ENCODE results near the gene PFKFB2.

PFKFB2 gene

DNA sequence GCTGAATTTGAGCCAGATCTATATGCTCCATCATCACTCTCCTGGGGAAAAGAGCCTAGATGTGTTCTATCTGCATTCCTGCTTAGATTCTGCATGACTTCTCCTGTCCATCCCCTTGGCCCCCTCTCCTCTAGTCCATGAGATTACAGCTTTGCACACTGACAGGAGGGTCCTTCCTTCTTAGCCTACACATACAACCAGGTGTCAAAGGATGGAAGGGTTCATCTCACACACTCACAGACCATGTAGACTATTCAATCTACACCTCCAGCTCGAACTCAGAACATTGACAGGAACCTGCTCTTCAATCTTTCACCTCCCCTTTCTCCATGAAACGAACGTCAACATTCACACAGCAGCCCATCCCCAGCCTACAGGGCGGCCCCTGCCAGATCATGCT lies 34.4 kb upstream of the PFKFB2 start:
- FAIRE-seq (no peak), DNase-seq (ENCODE audit: insufficient read length, low spot score) (no peak)
- no peak for TF ChIP-seq POLR2A (IDR thresholded peaks at IDR 0.05; ENCODE audit: low read depth, low read length)

DNA sequence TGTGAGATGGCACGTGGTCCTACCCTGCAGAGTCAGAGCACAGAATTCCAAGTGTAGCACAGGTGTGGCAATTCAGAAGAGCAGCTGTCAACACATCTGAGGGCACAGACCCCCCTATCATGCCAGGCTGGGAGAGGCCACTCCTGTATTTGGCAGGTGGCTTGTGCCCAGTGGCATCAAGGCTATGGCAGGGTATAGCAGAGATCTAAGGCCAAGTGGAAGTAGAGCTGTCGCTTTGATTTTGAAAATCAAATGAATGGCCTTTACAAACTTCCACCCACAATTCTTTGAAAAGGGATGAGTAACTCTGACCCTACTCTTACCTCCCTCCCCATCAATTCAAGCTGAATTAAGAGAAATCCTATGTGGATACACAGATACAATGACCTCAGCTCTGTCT lies 33.9 kb upstream of the PFKFB2 start:
- FAIRE-seq, result no peak
- DNase-seq (ENCODE audit: insufficient read length, low spot score), result no peak
- TF ChIP-seq POLR2A (IDR thresholded peaks at IDR 0.05; ENCODE audit: low read depth, low read length), result no peak

DNA sequence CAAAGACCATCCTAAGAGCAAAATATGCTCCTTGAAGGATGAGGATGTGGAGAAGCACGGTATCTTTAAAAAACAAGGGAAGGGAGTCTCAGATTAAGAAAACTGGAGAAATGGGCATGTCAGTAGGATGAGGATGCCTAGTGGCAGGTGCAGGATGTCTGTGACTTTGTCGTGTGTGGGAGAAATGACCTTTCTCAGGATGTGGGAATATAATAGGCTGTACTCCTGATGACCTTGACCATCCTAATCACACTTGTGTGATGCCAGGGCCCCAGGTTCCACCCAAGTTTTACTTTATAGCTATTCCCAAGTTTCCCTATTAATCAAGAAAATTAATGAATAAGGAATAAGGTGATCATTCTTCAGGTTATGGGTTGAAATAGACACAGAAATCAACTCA lies 33.4 kb upstream of the PFKFB2 start:
- no peak for TF ChIP-seq POLR2A (IDR thresholded peaks at IDR 0.05; ENCODE audit: low read depth, low read length)
- FAIRE-seq, result no peak
- no peak for DNase-seq (ENCODE audit: insufficient read length, low spot score)

DNA sequence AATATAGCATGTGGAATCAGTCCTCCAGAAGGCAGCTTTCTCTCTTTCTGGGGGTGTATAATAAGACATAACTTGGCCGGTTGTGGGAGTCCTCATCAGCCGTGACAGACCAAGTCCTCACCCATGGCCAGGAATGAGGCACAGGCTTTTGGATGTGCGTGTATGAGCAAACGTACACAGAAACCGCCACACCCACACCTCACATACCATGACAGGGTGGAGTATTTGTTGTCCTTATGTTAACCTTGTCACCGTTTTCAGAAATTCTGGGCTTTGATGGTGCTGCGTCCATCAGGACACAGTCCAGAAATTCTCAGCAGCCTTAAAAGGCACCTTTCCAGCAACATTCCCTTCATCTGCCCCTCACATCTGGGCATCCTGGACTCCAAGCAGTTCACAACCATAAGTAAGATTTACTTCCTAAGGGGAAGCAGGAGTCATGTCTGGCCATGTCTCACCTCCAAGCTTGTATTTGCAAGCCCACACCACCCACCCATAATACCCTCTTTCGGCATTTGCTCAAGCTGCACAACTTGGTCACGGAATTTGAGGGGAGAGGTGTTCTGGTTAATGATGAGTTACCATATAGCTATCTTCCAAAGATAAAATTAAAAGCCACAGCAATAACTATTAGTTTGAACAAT lies 32.9 kb upstream of the PFKFB2 start:
- TF ChIP-seq POLR2A (IDR thresholded peaks at IDR 0.05; ENCODE audit: low read depth, low read length), result no peak
- DNase-seq (ENCODE audit: insufficient read length, low spot score) (no peak), FAIRE-seq (no peak)

DNA sequence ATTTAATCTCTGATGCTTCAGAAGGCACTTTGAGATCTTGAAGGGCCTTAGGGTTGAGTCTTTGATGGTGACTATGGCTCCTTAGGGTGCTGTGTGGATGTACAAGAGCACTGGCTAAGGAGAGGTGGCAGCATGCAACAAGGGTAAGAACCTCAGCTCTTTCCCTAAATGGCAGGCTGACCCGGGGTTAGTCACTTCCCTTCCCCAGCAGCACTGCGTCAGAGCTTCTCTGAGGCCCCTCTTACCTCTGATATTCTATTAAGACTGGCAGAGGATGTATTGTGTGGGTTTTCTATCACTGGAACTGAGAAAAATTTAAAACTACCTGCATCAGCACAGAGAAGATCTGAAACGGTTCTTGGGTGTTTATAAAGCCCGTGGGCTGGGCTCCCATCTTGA lies 32.4 kb upstream of the PFKFB2 start:
- DNase-seq (ENCODE audit: insufficient read length, low spot score) (no peak), FAIRE-seq (no peak)
- TF ChIP-seq POLR2A (IDR thresholded peaks at IDR 0.05; ENCODE audit: low read depth, low read length), result no peak

DNA sequence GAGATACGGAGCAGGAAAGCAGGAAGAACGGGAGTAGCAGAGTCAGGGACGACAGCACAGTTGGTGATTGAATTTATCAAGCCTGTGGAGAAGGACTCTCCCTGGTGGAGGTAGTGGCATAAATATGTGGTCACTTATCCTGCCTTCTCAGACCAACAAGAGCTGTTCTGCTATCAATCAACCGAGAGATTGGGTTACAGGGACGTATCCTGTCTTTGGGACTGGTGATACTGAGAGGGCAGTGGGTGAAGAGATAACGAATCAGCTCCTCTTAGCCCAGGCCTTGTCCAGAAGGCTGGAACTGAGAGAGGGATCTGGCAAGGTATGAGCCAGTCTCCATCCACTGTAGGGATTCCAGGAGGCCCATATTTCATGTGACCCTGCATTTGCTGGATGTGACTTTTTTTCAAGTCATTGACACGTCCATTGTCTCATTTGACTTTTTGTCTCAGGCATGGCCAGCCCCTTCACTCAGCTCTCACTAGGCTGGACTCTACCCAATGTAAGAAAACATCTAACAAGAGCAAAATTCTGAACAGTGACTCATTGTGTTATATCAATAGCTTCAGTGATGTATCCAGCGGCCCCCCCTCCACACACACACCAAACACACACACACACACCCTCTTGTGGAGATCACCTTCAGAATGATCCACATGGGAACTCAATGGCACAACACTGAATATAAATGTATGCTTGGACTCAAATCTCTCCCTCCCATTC lies 31.8 kb upstream of the PFKFB2 start:
- no peak for TF ChIP-seq POLR2A (IDR thresholded peaks at IDR 0.05; ENCODE audit: low read depth, low read length)
- no peak for FAIRE-seq
- DNase-seq (ENCODE audit: insufficient read length, low spot score), result no peak

DNA sequence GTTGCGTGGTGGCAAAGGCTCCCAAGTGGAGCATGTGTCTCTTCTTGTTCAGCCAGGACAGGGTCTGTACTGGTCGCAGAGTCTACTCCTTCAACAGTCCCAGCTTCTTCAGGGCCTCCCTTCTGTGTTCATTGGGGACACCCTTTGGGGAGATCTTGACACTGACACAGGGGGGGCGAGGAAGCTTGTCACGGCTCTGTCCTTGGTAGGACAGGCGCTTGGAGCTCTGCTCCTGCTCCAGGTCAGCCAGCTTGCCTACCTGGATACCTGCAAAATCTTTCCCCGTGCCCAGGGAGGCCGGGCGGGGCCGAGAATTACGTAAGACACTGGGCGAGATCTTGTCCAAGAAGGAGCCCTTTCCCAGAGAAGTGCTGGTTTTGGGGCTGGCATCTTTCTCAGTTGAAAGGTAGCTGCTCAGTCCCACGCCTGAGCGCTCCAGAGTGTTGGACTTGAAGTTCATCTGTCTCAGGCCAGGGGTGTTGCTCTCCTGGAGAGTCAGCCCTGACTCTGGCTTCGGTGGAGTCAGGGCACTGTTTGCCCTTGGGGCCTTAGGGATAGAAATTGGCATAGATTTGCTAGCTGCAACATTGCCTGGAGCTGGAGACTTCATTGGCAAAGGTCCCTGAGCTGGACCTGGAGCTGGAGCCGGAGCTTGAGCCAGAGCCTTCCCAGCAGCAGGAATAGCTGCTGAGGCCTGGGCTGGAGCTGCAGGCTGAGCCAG lies 31.0 kb upstream of the PFKFB2 start:
- DNase-seq (ENCODE audit: insufficient read length, low spot score) (no peak), FAIRE-seq (no peak)
- no peak for TF ChIP-seq POLR2A (IDR thresholded peaks at IDR 0.05; ENCODE audit: low read depth, low read length)

DNA sequence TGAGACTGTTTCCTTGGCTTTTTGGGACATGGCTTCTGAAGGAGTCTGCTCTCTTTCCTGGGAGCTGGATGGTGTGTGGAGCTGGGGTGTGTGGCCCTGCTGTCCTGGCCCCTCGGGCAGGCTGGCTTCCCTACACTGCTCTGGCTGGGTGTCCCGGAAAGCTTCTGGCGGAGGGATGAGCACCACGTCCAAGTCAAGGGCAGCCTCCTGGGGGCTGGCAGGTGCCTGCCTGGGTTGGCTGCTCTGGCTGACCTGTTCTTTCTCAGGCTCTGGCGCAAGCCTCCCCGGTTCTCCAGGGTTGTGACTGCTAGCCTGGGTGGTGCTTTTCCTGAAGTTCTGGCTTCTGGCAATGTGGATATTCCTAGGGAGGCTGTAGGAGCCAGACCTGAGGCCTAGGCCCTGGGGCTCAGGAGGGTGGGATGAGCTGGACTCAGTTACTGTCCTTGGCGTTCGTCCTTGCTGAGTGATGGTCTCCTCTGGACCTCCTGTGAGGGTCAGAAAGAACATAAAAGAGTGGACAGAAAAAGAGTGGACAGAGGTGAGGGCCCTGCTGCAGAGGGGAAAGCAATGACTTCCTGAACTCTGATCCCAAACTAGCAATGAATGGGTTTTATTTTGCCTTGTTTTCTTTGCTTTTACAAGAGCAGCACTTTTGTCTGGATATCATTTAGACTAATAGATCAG lies 29.9 kb upstream of the PFKFB2 start:
- DNase-seq (ENCODE audit: insufficient read length, low spot score) (no peak), FAIRE-seq (no peak)
- no peak for TF ChIP-seq POLR2A (IDR thresholded peaks at IDR 0.05; ENCODE audit: low read depth, low read length)

DNA sequence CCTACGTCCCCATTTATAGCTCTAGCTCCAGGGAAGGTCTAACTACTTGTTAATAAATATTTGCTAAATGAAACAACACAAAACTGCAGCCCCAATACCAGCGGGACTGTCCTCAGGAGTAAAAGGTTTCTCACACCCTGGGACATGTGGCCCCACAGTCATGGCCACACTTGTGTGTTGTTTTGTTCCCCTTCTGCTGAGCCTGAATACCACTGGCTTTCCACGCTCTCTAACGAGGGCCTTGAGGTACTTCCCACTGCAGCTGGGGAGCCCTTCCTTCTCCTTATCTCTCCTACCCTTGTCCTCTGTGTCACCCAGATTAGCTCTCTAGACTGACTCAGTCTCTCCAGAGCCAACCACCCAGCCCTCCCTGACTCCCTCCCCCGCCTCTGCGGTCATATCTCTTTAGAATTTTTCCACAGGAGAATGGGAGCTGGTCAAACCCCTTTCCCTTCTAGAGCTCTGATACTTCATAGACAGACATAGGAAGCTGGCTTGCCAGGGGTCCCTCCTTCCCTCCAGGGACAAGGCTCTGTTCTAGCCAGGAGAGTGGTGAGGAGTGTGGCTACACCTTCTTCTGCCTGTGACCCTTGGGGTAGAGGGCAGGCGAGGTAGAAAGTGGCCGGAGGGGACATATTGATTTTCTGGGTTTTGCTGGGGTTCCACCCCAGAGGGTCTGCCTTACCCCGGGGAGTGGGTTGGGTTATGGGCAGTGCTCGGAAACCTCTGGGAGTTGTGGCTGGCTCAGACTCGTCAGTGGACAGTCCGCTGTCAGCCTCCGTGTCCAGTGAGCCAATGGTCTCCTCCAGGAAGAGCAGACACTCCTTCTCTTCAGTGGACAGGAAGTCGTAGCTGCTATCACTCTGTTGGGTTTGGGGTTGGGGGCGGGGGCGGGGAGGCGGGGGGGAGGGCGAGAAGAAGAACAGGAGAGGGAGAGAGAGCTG lies 28.6 kb upstream of the PFKFB2 start:
- no peak for DNase-seq (ENCODE audit: insufficient read length, low spot score)
- no peak for FAIRE-seq
- TF ChIP-seq POLR2A (IDR thresholded peaks at IDR 0.05; ENCODE audit: low read depth, low read length), result no peak

DNA sequence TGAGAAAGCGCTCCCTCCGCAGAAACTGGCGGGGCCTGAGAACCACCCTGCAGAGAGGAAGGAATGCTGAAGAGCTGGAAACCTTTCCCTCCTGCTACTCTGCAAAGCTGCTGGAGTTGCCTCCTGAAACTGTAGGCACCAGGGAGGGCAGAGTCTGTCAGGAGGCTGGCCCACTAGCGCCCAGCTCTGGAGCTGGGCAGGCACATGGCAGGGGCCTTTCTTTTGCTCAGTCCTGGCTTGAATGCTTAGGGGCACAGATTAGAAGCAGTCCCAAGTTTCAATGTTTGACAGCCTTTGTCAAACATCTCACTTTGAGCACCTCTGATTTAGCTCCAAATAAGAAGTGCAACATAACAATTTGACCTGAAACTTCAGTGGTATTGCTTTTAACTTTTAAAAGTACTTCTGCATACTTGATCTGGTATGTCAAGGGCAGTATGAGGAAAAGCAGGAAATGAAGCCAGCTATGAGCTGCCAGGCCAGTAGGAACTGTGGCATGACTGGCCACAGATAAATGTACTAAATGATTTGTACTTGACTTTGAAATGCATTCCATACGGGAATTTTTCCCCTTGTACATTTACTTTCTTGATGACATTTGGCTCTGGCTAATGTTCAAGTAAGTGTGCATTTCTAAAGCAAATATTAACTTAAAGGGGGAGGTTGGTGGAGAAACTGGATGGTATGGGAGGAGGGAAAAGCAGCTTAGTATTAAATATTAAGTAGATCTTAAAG lies 27.8 kb upstream of the PFKFB2 start:
- TF ChIP-seq POLR2A (IDR thresholded peaks at IDR 0.05; ENCODE audit: low read depth, low read length), result no peak
- FAIRE-seq (no peak), DNase-seq (ENCODE audit: insufficient read length, low spot score) (no peak)

DNA sequence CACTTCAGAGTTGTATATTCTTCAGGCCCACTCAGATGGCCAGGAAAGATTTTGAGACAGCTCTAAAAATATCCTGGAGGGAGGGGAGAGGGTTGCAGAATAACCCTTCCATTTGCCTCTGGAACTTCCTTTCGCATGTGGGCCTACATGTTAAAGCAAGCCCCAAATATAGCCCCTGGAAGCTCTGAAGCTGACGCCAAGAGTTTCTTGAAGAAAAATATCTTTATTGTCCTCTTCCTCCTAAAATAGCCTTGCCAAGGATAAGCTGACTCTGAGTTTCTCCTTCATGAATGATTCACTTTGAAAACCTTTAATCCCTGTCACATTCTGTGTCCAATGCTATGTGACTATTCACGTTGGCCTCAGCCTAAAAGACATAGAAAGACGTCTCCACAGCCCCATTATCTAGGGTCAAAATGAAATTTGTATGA lies 27.0 kb upstream of the PFKFB2 start:
- FAIRE-seq (no peak), DNase-seq (ENCODE audit: insufficient read length, low spot score) (no peak)
- TF ChIP-seq POLR2A (IDR thresholded peaks at IDR 0.05; ENCODE audit: low read depth, low read length), result no peak

DNA sequence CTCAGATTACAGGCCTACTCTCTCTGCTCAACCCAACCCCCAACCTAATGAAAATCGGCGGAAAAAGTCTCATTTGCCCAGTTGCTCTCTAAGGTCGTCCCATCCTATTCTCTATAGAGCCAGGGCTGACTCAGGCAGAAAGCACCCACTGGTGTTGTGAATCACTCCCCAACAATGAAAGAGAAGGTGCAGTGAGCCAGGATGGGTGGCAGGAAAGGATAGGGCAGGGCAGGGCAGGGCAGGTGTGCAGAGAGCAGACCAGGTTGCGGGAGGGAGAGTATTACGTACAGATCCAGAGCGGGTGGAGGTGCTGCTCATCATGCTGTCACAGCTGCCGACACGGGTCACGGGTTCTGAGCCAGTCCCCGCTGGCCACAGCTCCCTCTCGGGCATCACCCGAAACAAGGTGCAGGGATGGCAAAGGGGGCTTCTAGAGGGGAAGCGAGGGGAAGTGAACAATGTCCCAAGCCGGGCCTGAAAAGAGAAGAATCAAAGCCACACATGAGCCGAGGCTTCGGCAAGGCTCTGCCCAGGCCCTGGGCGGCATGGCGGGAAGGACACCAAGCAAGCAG lies 25.8 kb upstream of the PFKFB2 start:
- no peak for TF ChIP-seq POLR2A (IDR thresholded peaks at IDR 0.05; ENCODE audit: low read depth, low read length)
- DNase-seq (ENCODE audit: insufficient read length, low spot score) (peak; percentile 57), FAIRE-seq (peak; percentile 69)

All from H54 (cell line).